ENCODE data around the gene FAM120B. TPM values are rescaled to one million over a fixed set of nuclear protein-coding genes. Genes with fewer than 3 reads are reported as not detected.

FAM120B gene
- total and polyA plus RNA-seq, 2 donors (not counting 1 experiment from before 2014, with no cell fraction given): 14.4 to 19.3 TPM

DNA sequence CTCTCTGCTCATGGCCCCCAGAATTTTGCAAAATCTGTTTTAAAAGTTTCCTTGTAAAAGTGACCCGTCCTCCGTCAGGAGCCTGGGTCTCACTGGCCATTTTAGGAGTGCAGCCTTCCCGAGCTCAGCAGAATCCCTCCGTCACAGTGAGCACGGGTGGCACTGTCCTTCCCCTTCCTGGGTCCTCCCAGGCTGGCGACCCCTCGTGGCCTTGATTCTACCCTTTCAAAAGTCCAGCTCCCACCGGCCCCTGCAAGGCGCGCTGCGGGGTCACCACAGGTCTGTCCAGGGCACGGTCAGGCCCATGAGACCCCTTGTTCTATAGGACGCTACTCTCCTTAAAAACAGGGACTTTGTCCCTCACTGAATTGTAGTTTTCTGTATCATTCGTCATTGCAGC lies 133.9 kb downstream of the FAM120B start:
- TF ChIP-seq CTCF (conservative IDR thresholded peaks at IDR 0.05 in 1 of 2, IDR thresholded peaks at IDR 0.05 in 1 of 2; ENCODE audit: low read depth in 1 of 2, low read length in 2 of 2): no peak
- no peak for TF ChIP-seq EZH2 (IDR thresholded peaks at IDR 0.05; ENCODE audit: low read length, missing control alignments)
- no peak for DNase-seq (ENCODE audit: low read depth in 2 of 2)

DNA sequence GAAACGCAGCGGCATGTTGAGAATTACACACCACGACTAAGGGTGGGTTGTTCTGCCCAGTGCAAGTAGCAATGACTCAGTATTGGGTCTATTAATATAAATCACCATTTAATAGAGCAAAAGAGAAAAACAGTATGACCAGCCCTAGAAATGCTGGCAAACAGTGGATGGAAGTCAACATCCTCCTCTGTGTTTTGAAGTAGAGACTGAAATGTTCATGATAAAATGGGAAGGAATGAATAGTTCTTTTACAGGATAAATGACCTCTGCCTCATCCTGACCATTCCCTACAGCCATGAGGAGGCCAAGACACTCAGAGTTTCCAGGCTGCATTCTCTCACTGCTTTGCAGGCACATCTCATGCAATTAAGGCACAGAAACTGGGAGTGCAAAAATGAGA lies 134.8 kb downstream of the FAM120B start:
- TF ChIP-seq CTCF (conservative IDR thresholded peaks at IDR 0.05 in 1 of 2, IDR thresholded peaks at IDR 0.05 in 1 of 2; ENCODE audit: low read depth in 1 of 2, low read length in 2 of 2) (no peak), EZH2 (IDR thresholded peaks at IDR 0.05; ENCODE audit: low read length, missing control alignments) (no peak)
- Histone ChIP-seq H3K79me2 (ENCODE audit: control insufficient read depth, insufficient read depth, low read length) (no peaks in the 10 kb centered on the region), H3K4me2 (ENCODE audit: extremely low read depth, insufficient read depth, low read length) (no peak overlapping the region), H3K27ac (ENCODE audit: insufficient read depth, low read length) (no peak overlapping the region), H2AFZ (ENCODE audit: low read length) (no peak overlapping the region), H3K4me3 (replicated peaks in 1 of 4; ENCODE audit: control extremely low read depth in 1 of 4, insufficient read depth in 1 of 4, low read depth in 3 of 4, low read length in 4 of 4) (no peak overlapping the region), H4K20me1 (ENCODE audit: control insufficient read depth, extremely low read depth, insufficient read depth, low read length) (no peaks in the 10 kb centered on the region), H3K9ac (ENCODE audit: insufficient read depth, low read length) (no peak overlapping the region), H3K9me3 (ENCODE audit: control insufficient read depth, insufficient read depth, low read depth, low read length) (no peaks in the 10 kb centered on the region), H3K36me3 (ENCODE audit: control insufficient read depth, insufficient read depth, low read length) (no peaks in the 10 kb centered on the region), H3K27me3 (ENCODE audit: control insufficient read depth, insufficient read depth, low read length) (no peaks in the 10 kb centered on the region), H3K4me1 (ENCODE audit: control insufficient read depth, extremely low read depth, insufficient read depth, low read length) (peaks cover 22% of the 10 kb centered on the region)
- DNase-seq (ENCODE audit: low read depth in 2 of 2): peak; percentile 31 to 69

More for the DNA sequence above, 133.9 kb downstream of the FAM120B start:
- Histone ChIP-seq H3K9ac (ENCODE audit: insufficient read depth, low read length) (no peak overlapping the region), H3K4me3 (replicated peaks in 1 of 4; ENCODE audit: control extremely low read depth in 1 of 4, insufficient read depth in 1 of 4, low read depth in 3 of 4, low read length in 4 of 4) (no peak overlapping the region), H4K20me1 (ENCODE audit: control insufficient read depth, extremely low read depth, insufficient read depth, low read length) (no peaks in the 10 kb centered on the region), H3K9me3 (ENCODE audit: control insufficient read depth, insufficient read depth, low read depth, low read length) (no peaks in the 10 kb centered on the region), H3K79me2 (ENCODE audit: control insufficient read depth, insufficient read depth, low read length) (no peaks in the 10 kb centered on the region), H3K4me1 (ENCODE audit: control insufficient read depth, extremely low read depth, insufficient read depth, low read length) (peaks cover 22% of the 10 kb centered on the region), H3K27ac (ENCODE audit: insufficient read depth, low read length) (peak overlapping the region; percentile 41), H3K4me2 (ENCODE audit: extremely low read depth, insufficient read depth, low read length) (no peak overlapping the region), H3K27me3 (ENCODE audit: control insufficient read depth, insufficient read depth, low read length) (no peaks in the 10 kb centered on the region), H3K36me3 (ENCODE audit: control insufficient read depth, insufficient read depth, low read length) (no peaks in the 10 kb centered on the region), H2AFZ (ENCODE audit: low read length) (no peak overlapping the region)

DNA sequence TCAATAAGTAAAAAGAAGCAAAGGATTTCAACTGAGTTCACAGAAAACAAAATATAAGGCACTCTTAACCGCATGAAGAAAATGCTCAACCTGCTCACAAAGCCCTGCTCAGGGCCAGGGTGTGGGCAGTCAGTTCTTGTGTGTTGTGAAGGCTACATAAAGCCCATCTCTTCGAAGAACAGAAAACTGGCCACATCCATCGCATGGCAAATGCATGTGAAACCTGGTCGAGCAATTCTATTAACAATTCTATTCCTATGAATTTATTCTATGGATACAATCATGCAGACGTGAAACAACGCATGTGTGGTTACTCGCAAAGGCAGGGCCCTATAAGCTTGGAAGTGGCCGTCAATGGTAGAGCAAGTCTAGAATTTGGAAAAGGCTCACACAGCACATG lies 136.0 kb downstream of the FAM120B start:
- H3K4me1 ChIP-seq (ENCODE audit: control insufficient read depth, extremely low read depth, insufficient read depth, low read length): peaks cover 19% of the 10 kb centered on the region
- H3K79me2 ChIP-seq (ENCODE audit: control insufficient read depth, insufficient read depth, low read length): no peaks in the 10 kb centered on the region
- H3K36me3 ChIP-seq (ENCODE audit: control insufficient read depth, insufficient read depth, low read length): no peaks in the 10 kb centered on the region
- TF ChIP-seq EZH2 (IDR thresholded peaks at IDR 0.05; ENCODE audit: low read length, missing control alignments) (no peak), CTCF (conservative IDR thresholded peaks at IDR 0.05 in 1 of 2, IDR thresholded peaks at IDR 0.05 in 1 of 2; ENCODE audit: low read depth in 1 of 2, low read length in 2 of 2) (no peak)
- H3K27me3 ChIP-seq (ENCODE audit: control insufficient read depth, insufficient read depth, low read length): no peaks in the 10 kb centered on the region
- H3K4me3 ChIP-seq (replicated peaks in 1 of 4; ENCODE audit: control extremely low read depth in 1 of 4, insufficient read depth in 1 of 4, low read depth in 3 of 4, low read length in 4 of 4): no peak overlapping the region
- H3K4me2 ChIP-seq (ENCODE audit: extremely low read depth, insufficient read depth, low read length): no peak overlapping the region
- H3K9ac ChIP-seq (ENCODE audit: insufficient read depth, low read length): no peak overlapping the region
- no peak for DNase-seq (ENCODE audit: low read depth in 2 of 2)
- no peak overlapping the region for H2AFZ ChIP-seq (ENCODE audit: low read length)
- no peaks in the 10 kb centered on the region for H4K20me1 ChIP-seq (ENCODE audit: control insufficient read depth, extremely low read depth, insufficient read depth, low read length)
- H3K27ac ChIP-seq (ENCODE audit: insufficient read depth, low read length): no peak overlapping the region
- no peaks in the 10 kb centered on the region for H3K9me3 ChIP-seq (ENCODE audit: control insufficient read depth, insufficient read depth, low read depth, low read length)
